ENCODE results near the gene HSDL2.
"Not testable (repeated sequence)": the region's sequence is repeated elsewhere in the genome, so short reads cannot be mapped to it uniquely, and the experiment has no call there.

The HSDL2 gene

DNA sequence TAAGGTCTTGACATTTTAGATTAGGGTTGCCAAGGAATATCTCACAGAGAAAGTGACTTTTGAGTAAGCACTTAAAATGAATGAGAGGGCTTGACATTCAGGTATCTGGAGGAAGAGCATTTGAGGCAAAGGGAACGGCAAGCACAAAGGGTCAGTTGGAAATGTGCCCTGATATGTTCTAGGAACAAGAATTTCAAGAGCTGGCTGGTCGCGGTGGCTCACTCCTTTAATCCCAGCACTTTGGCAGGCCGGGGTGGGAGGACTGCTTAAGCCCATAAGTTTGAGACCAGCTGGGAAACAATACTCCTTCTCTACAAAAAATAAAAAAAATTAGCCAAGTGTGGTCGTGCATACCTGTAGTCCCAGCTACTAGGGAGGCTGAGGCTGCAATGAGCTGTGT, 123.3 kb downstream of the HSDL2 start:
- no peak for DNase-seq

DNA sequence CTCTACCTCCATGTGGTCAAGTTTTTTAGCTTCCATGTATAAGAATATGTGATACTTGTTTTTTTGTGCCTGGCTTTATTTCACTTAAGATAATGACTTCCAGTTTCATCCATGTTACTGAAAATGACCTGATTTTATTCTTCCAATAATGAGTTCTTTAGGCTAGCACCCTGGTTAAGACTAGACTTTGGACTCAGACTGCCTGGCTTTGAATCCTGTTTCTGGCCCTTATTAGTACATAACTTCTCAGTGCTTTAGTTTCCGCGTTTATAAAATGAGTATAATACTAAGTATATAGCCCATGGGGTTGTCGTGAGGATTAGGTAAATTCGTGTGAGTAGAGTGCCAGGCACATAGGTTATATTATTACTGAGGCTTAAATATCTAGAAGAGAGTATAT, 125.2 kb downstream of the HSDL2 start:
- no peak for DNase-seq

DNA sequence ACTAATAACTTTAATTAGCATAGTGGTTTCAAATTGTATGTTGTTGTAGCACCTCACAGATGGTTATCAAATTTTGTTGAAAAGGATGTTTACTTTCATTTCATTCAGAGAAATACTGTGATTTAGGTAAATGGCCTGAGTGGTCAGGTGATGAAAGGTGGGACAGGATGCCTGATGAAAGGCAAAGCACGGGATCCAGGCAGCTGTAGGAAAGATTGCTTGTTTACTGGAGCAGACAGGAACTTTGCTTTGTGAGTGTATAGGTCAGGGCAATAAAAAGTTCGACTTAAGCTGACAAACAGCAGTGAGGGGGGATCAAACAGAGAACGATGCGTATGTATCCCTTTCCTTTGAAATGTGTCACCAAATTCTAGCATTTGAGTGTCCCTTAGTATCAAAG, 125.7 kb downstream of the HSDL2 start:
- no peak for DNase-seq

- no peak for DNase-seq
Measured at GRCh38 chr9:112506571-112506970, 126.7 kb downstream of the HSDL2 start.

GRCh38 chr9:112507001-112507680, 127.2 kb downstream of the HSDL2 start:
- DNase-seq = no peak

DNA sequence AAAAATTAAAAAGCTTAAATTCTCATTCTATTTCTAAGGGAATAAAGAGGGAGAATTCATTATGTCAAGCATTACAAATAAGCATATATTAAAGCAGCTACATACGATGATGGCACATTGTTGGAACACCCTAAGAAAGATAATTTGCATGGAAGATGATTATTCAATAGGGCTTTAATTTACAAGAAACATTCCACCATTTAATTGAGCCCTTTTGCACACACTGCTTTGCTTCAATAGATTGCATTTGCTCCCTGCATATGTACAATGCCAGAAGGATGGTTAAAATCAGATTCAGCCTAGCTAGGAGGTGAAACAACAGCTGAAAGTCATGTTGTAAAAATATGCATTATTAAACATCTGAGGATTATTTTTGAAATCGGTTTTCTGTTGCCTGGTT, 128.5 kb downstream of the HSDL2 start:
- no peak for DNase-seq

DNA sequence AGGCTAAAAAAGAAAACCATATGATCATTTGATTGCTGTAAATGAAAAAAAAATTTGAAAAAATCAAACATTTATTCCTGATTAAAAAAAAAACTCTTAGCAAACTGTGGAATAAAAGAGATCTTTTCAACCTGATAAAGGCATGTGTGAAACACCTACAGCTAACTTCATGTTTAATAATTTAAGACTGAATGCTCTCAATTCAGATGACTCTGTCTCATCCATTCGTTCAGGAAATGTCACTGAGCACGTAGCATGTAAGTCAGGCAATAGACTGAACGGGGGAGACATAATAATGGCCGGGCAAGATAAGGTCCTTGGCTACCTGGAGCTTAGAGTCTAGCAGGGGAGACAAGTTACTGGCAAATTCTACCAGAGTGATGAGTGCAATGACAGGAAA, 132.5 kb downstream of the HSDL2 start:
- DNase-seq = not testable (repeated sequence)

GRCh38 chr9:112516769-112517168, 136.9 kb downstream of the HSDL2 start:
- DNase-seq = no peak

DNA sequence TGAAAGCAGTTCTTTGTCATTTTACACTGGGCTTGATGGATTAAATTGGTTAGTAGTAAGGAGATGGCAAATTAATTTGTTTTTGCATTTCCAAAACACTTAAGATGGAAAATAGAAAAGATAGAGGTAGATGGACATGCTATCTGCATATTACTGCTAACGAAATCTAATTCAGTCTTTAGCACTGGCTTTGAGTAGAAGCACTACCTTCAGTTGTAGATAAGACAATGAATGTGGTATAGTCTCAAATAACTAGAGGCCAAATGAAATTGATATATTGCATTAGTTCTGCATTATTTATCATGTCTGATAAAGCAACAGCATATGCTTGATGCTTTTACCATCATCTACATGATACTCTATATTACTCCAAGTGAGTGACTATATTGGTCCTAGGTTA, 140.2 kb downstream of the HSDL2 start:
- no peak for DNase-seq

- no peak for DNase-seq
Measured at GRCh38 chr9:112520656-112521055, 140.7 kb downstream of the HSDL2 start.
